ENCODE measurements around the gene CNOT2. TPM values are rescaled to one million over a fixed set of nuclear protein-coding genes. Genes with fewer than 3 reads are reported as not detected.

CNOT2 gene
- total and polyA plus RNA-seq, 4 donors = 17.5 to 93.4 (median 49.0) TPM

GRCh38 chr12:70227911-70228310, 15.3 kb upstream of the CNOT2 start:
- Histone ChIP-seq H3K9ac (ENCODE audit: low read depth in 1 of 2, low read length in 2 of 2) (no peak overlapping the region), H3K9me3 (ENCODE audit: control insufficient read depth in 4 of 4, low read length in 3 of 4) (no peaks in the 10 kb centered on the region), H3K4me1 (ENCODE audit: control insufficient read depth in 4 of 4, insufficient read depth in 4 of 4, low read length in 3 of 4) (no peaks in the 10 kb centered on the region), H3K36me3 (ENCODE audit: control insufficient read depth in 4 of 4, insufficient read depth in 3 of 4, low read depth in 1 of 4, low read length in 3 of 4) (no peaks in the 10 kb centered on the region), H3K27me3 (ENCODE audit: control insufficient read depth in 4 of 4, insufficient read depth in 4 of 4, low read length in 3 of 4) (no peaks in the 10 kb centered on the region), H3K4me3 (ENCODE audit: low read depth in 1 of 3, low read length in 3 of 3) (no peak overlapping the region), H3K27ac (ENCODE audit: low read depth in 1 of 2, low read length in 2 of 2) (no peak overlapping the region)
- TF ChIP-seq, protein P1, sequence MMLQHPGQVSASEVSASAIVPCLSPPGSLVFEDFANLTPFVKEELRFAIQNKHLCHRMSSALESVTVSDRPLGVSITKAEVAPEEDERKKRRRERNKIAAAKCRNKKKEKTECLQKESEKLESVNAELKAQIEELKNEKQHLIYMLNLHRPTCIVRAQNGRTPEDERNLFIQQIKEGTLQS (IDR thresholded peaks at IDR 0.05) = no peak
- no peak for TF ChIP-seq FOXA1 (IDR thresholded peaks at IDR 0.05)
- TF ChIP-seq MAX (IDR thresholded peaks at IDR 0.05) = no peak
- no peak for TF ChIP-seq FOXA2 (IDR thresholded peaks at IDR 0.05)
- TF ChIP-seq, protein P2, sequence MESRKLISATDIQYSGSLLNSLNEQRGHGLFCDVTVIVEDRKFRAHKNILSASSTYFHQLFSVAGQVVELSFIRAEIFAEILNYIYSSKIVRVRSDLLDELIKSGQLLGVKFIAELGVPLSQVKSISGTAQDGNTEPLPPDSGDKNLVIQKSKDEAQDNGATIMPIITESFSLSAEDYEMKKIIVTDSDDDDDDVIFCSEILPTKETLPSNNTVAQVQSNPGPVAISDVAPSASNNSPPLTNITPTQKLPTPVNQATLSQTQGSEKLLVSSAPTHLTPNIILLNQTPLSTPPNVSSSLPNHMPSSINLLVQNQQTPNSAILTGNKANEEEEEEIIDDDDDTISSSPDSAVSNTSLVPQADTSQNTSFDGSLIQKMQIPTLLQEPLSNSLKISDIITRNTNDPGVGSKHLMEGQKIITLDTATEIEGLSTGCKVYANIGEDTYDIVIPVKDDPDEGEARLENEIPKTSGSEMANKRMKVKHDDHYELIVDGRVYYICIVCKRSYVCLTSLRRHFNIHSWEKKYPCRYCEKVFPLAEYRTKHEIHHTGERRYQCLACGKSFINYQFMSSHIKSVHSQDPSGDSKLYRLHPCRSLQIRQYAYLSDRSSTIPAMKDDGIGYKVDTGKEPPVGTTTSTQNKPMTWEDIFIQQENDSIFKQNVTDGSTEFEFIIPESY (IDR thresholded peaks at IDR 0.05) = no peak
- no peak for TF ChIP-seq EGR1 (IDR thresholded peaks at IDR 0.05; ENCODE audit: low read depth in 2 of 2)
- TF ChIP-seq HNF4G (IDR thresholded peaks at IDR 0.05) = no peak
- TF ChIP-seq REST (IDR thresholded peaks at IDR 0.05) = no peak
- no peak for TF ChIP-seq RAD21 (IDR thresholded peaks at IDR 0.05)
- TF ChIP-seq NR2F2 (IDR thresholded peaks at IDR 0.05) = no peak
- no peak for TF ChIP-seq SP1 (IDR thresholded peaks at IDR 0.05)
- no peak for TF ChIP-seq JUND (IDR thresholded peaks at IDR 0.05)
- TF ChIP-seq HNF4A (conservative IDR thresholded peaks at IDR 0.05) = no peak
- no peak for TF ChIP-seq RXRA (IDR thresholded peaks at IDR 0.05)
- TF ChIP-seq GABPA (IDR thresholded peaks at IDR 0.05 in 1 of 2, conservative IDR thresholded peaks at IDR 0.05 in 1 of 2) = no peak
- TF ChIP-seq, protein P3, sequence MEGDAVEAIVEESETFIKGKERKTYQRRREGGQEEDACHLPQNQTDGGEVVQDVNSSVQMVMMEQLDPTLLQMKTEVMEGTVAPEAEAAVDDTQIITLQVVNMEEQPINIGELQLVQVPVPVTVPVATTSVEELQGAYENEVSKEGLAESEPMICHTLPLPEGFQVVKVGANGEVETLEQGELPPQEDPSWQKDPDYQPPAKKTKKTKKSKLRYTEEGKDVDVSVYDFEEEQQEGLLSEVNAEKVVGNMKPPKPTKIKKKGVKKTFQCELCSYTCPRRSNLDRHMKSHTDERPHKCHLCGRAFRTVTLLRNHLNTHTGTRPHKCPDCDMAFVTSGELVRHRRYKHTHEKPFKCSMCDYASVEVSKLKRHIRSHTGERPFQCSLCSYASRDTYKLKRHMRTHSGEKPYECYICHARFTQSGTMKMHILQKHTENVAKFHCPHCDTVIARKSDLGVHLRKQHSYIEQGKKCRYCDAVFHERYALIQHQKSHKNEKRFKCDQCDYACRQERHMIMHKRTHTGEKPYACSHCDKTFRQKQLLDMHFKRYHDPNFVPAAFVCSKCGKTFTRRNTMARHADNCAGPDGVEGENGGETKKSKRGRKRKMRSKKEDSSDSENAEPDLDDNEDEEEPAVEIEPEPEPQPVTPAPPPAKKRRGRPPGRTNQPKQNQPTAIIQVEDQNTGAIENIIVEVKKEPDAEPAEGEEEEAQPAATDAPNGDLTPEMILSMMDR (IDR thresholded peaks at IDR 0.05; ENCODE audit: low read depth, low read length, missing input control) = no peak
- TF ChIP-seq TAF1 (conservative IDR thresholded peaks at IDR 0.05) = no peak
- no peak for TF ChIP-seq YY1 (IDR thresholded peaks at IDR 0.05)
- WGBS = 95% methylated on average over 2 of the region's 2 CpGs
- no peak for DNase-seq (ENCODE audit: low spot score)

All from liver (tissue), 9 donors.